Stomach (tissue), 9 donors: ENCODE measurements around the gene DLG2. TPM values are rescaled to one million over a fixed set of nuclear protein-coding genes. Genes with fewer than 3 reads are reported as not detected.
A peak's percentile ranks its signal among the peaks of the same experiment; 100 is the strongest.

Experiments
- DNase-seq, 2 donors: peaks; one replicate each; pipeline versions ENCODE4 v3.0.0 to v3.0.0-alpha.2; 2013 to 2019
- H3K27ac ChIP-seq, 5 donors: fragments of 200-600 bp in 4 of 5; sonication (generic) in 4 of 5; one replicate each; pipeline ENCODE4 v1.5.1; 2013 to 2019; ENCODE audit warnings: mild to moderate bottlenecking in 1 of 5, moderate library complexity in 1 of 5
- H3K27me3 ChIP-seq, 3 donors: fragments of 200-600 bp; sonication (generic); one replicate each; pipeline ENCODE4 v1.5.1; 2017 to 2019; ENCODE audit warnings: mixed run types in 1 of 3
- H3K36me3 ChIP-seq, 4 donors: fragments of 200-600 bp; sonication (generic); 1 replicate in 3 of 4; 2 replicates in 1 of 4; pipeline ENCODE4 v1.5.1; 2016 to 2019
- H3K4me1 ChIP-seq, 4 donors: fragments of 200-600 bp; sonication (generic); one replicate each; pipeline ENCODE4 v1.5.1; 2016 to 2019
- H3K4me3 ChIP-seq, 4 donors: fragments of 200-600 bp; sonication (generic) in 3 of 4; one replicate each; pipeline ENCODE4 v1.5.1; 2016 to 2019; ENCODE audit warnings: mild to moderate bottlenecking in 1 of 4
- H3K9me3 ChIP-seq, 4 donors: fragments of 200-600 bp; sonication (generic); one replicate each; pipeline ENCODE4 v1.5.1; 2016 to 2019
- EP300 ChIP-seq: sonication (generic); formaldehyde crosslinking; IDR thresholded peaks from one replicate; pipeline ENCODE4 v1.6.1; 2017; ENCODE audit warnings: antibody characterized with exemption
- POLR2A ChIP-seq, 4 donors: fragments of 450-650 bp; IDR thresholded peaks; one replicate each; pipeline ENCODE4 v1.6.1; 2016; ENCODE audit warnings: antibody characterized with exemption in 4 of 4, control low read depth in 2 of 4, mild to moderate bottlenecking in 1 of 4, moderate library complexity in 1 of 4
- POLR2AphosphoS5 ChIP-seq, 3 donors: sonication (generic); formaldehyde crosslinking; IDR thresholded peaks; one replicate each; pipeline ENCODE4 v1.6.1; 2016; ENCODE audit warnings: antibody characterized with exemption in 3 of 3
- WGBS, 5 donors: extraction: QIAGEN DNeasy Blood & Tissue Kit in 3 of 5; methylation state at CpG; one replicate each; pipeline versions ENCODE4 v1.1.5 to v1.1.7; 2013 to 2018; 5-methylcytosine and 5-hydroxymethylcytosine counted together
- intact Hi-C: fragments of 100-400 bp; cut with DNase I; formaldehyde crosslinking; loops from one replicate; pipeline ENCODE4 v1.15.1; 2023; ENCODE audit warnings: low total_unique reads
- polyA plus RNA-seq, 3 donors: library from polyadenylated mRNA; stranded (reverse); fragments of 200-250 nt; gene quantifications; one replicate each; pipeline ENCODE4 v1.2.3, GENCODE V29; 2013
- total RNA-seq, 5 donors: library from RNA; depleted of rRNA; stranded (reverse); fragments of >200 nt; gene quantifications; one replicate each; pipeline versions ENCODE4 v1.1.0 to v1.2.3, GENCODE V29; 2014 to 2016
- TF ChIP-seq, protein P1 (sequence below), 7 experiments: fragments of 450-650 bp in 4 of 7; fragments of 200-600 bp in 3 of 7; sonication (generic) in 3 of 7; IDR thresholded peaks; one replicate each; pipeline ENCODE4 v1.5.1; 2016 to 2019; ENCODE audit warnings: antibody characterized with exemption in 7 of 7, control low read depth in 2 of 7, mild to moderate bottlenecking in 1 of 7
- donor health status: healthy with polysubstance abuse.
- donor health status: Bipolar disorder and iron deficiency.
- donor health status: healthy.

The DLG2 gene
- total and polyA plus RNA-seq, 8 donors, result 1.3 to 19.1 (median 3.5) TPM

GRCh38 chr11:83685730-83686129, 1941.4 kb downstream of the DLG2 start:
- Histone ChIP-seq H3K9me3 (no peaks in the 10 kb centered on the region), H3K27ac (no peak overlapping the region), H3K4me1 (peaks cover 0 to 13% (median 4%) of the 10 kb centered on the region in 4 donors), H3K4me3 (no peak overlapping the region), H3K36me3 (no peaks in the 10 kb centered on the region), H3K27me3 (peaks cover 0 to 3% (median 0%) of the 10 kb centered on the region in 3 donors)
- WGBS, 5 donors, result 92 to 98% (median 94%) methylated on average over 2 of the region's 2 CpGs
- no peak for DNase-seq
- intact Hi-C loops, result no loop called here
- TF ChIP-seq EP300, result no peak
- TF ChIP-seq POLR2AphosphoS5 (IDR thresholded peaks at IDR 0.05), result no peak

GRCh38 chr11:83684071-83684470, 1943.1 kb downstream of the DLG2 start:
- intact Hi-C loops, result no loop called here
- WGBS, 5 donors, result 75 to 84% (median 78%) methylated on average over 4 of the region's 4 CpGs
- TF ChIP-seq, protein P1, sequence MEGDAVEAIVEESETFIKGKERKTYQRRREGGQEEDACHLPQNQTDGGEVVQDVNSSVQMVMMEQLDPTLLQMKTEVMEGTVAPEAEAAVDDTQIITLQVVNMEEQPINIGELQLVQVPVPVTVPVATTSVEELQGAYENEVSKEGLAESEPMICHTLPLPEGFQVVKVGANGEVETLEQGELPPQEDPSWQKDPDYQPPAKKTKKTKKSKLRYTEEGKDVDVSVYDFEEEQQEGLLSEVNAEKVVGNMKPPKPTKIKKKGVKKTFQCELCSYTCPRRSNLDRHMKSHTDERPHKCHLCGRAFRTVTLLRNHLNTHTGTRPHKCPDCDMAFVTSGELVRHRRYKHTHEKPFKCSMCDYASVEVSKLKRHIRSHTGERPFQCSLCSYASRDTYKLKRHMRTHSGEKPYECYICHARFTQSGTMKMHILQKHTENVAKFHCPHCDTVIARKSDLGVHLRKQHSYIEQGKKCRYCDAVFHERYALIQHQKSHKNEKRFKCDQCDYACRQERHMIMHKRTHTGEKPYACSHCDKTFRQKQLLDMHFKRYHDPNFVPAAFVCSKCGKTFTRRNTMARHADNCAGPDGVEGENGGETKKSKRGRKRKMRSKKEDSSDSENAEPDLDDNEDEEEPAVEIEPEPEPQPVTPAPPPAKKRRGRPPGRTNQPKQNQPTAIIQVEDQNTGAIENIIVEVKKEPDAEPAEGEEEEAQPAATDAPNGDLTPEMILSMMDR (IDR thresholded peaks at IDR 0.05), result no peak
- no peak for TF ChIP-seq EP300
- TF ChIP-seq POLR2A (IDR thresholded peaks at IDR 0.05), result no peak
- Histone ChIP-seq H3K4me3 (no peak overlapping the region), H3K36me3 (no peaks in the 10 kb centered on the region), H3K9me3 (no peaks in the 10 kb centered on the region), H3K27ac (no peak overlapping the region), H3K4me1 (peaks cover 0 to 13% (median 4%) of the 10 kb centered on the region in 4 donors), H3K27me3 (peaks cover 0 to 3% (median 0%) of the 10 kb centered on the region in 3 donors)
- no peak for DNase-seq

- WGBS, 5 donors, result 37 to 68% (median 50%) methylated on average over 1 of the region's 1 CpG
- H3K4me1 ChIP-seq, result peaks cover 0 to 13% (median 4%) of the 10 kb centered on the region in 4 donors
- no peaks in the 10 kb centered on the region for H3K9me3 ChIP-seq
- no peak overlapping the region for H3K4me3 ChIP-seq
- TF ChIP-seq EP300 (no peak), POLR2A (IDR thresholded peaks at IDR 0.05) (no peak), POLR2AphosphoS5 (IDR thresholded peaks at IDR 0.05) (no peak)
- TF ChIP-seq, protein P1 (IDR thresholded peaks at IDR 0.05), result no peak
- intact Hi-C loops, result no loop called here
- H3K36me3 ChIP-seq, result no peaks in the 10 kb centered on the region
- peaks cover 0 to 3% (median 0%) of the 10 kb centered on the region in 3 donors for H3K27me3 ChIP-seq
- DNase-seq, result no peak
- H3K27ac ChIP-seq, result no peak overlapping the region
These were observed 1944.6 kb downstream of the DLG2 start for GRCh38 chr11:83682611-83682973.

GRCh38 chr11:83681906-83682610, 1945.1 kb downstream of the DLG2 start:
- peak overlapping the region in 2 of 5 donors; percentile 2 to 14 for H3K27ac ChIP-seq
- DNase-seq, result no peak
- H3K27me3 ChIP-seq, result peaks cover 0 to 3% (median 0%) of the 10 kb centered on the region in 3 donors
- H3K4me3 ChIP-seq, result peak overlapping the region; percentile 25 to 45 (median 36)
- no peaks in the 10 kb centered on the region for H3K36me3 ChIP-seq
- TF ChIP-seq POLR2A (IDR thresholded peaks at IDR 0.05) (no peak), EP300 (no peak), POLR2AphosphoS5 (IDR thresholded peaks at IDR 0.05) (no peak)
- H3K9me3 ChIP-seq, result no peaks in the 10 kb centered on the region
- H3K4me1 ChIP-seq, result peaks cover 0 to 13% (median 4%) of the 10 kb centered on the region in 4 donors
- WGBS, 5 donors, result 28 to 45% (median 29%) methylated on average over 10 of the region's 10 CpGs
- intact Hi-C loops, result no loop called here

- H3K9me3 ChIP-seq, result no peaks in the 10 kb centered on the region
- no peak for TF ChIP-seq POLR2AphosphoS5 (IDR thresholded peaks at IDR 0.05)
- TF ChIP-seq, protein P1 (IDR thresholded peaks at IDR 0.05), result no peak
- TF ChIP-seq POLR2A (IDR thresholded peaks at IDR 0.05), result no peak
- TF ChIP-seq EP300, result no peak
- WGBS, 5 donors, result 24 to 47% (median 35%) methylated on average over 15 of the region's 15 CpGs
- no peak for DNase-seq
- H3K4me1 ChIP-seq, result peaks cover 0 to 13% (median 6%) of the 10 kb centered on the region in 4 donors
- H3K27ac ChIP-seq, result peak overlapping the region in 2 of 5 donors; percentile 2 to 14
- peak overlapping the region; percentile 25 to 45 (median 36) for H3K4me3 ChIP-seq
- intact Hi-C loops, result no loop called here
- H3K27me3 ChIP-seq, result peaks cover 0 to 3% (median 0%) of the 10 kb centered on the region in 3 donors
- no peaks in the 10 kb centered on the region for H3K36me3 ChIP-seq
These were observed 1945.9 kb downstream of the DLG2 start for GRCh38 chr11:83681031-83681781.
